IPS-18a (cell line): ENCODE measurements around the gene S100A14.
"Not testable (repeated sequence)": the region's sequence is repeated elsewhere in the genome, so short reads cannot be mapped to it uniquely, and the experiment has no call there.

Experiments
- H3K27ac ChIP-seq: one replicate; pipeline ENCODE4 v1.5.1; 2013; ENCODE audit warnings: low read length
- H3K27me3 ChIP-seq: one replicate; pipeline ENCODE4 v1.6.1; 2013; ENCODE audit warnings: mild to moderate bottlenecking, low read length; ENCODE audit not compliant: control insufficient read depth, insufficient read depth
- H3K36me3 ChIP-seq: one replicate; pipeline ENCODE4 v1.6.1; 2013; ENCODE audit warnings: low read depth, low read length; ENCODE audit not compliant: control insufficient read depth
- H3K4me1 ChIP-seq: one replicate; pipeline ENCODE4 v1.6.1; 2013; ENCODE audit warnings: low read depth, low read length; ENCODE audit not compliant: control insufficient read depth
- H3K4me3 ChIP-seq: one replicate; pipeline ENCODE4 v1.5.1; 2013; ENCODE audit warnings: low read length
- H3K9ac ChIP-seq: one replicate; pipeline ENCODE4 v1.6.1; 2013; ENCODE audit warnings: mild to moderate bottlenecking, low read length, moderate library complexity
- H3K9me3 ChIP-seq: one replicate; pipeline ENCODE4 v1.6.1; 2013; ENCODE audit warnings: low read depth, low read length; ENCODE audit not compliant: control insufficient read depth

S100A14 gene

DNA sequence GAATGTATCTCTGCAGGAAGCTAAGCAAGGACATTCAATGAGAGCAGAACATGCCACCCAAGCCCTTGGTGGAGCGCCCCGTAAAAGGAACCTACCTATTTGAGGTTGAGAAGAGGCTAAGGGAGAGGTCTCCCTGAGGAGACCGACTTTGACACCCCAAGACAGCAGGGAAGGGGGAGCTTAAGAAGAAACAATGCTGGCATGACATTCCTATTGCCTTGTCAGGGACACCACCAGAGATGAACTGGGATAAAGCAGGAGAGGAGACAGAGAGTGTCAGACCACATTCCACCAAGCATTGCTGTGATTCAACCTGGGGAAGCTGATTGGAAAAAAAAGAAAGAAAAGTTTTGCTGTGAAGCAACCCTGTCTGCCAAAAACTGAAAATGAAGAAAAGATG lies 37.2 kb downstream of the S100A14 start:
- Histone ChIP-seq H3K27ac (no peak overlapping the region), H3K4me3 (no peak overlapping the region), H3K36me3 (no peaks in the 10 kb centered on the region), H3K4me1 (no peaks in the 10 kb centered on the region), H3K27me3 (no peaks in the 10 kb centered on the region), H3K9me3 (no peaks in the 10 kb centered on the region), H3K9ac (no peak overlapping the region)

DNA sequence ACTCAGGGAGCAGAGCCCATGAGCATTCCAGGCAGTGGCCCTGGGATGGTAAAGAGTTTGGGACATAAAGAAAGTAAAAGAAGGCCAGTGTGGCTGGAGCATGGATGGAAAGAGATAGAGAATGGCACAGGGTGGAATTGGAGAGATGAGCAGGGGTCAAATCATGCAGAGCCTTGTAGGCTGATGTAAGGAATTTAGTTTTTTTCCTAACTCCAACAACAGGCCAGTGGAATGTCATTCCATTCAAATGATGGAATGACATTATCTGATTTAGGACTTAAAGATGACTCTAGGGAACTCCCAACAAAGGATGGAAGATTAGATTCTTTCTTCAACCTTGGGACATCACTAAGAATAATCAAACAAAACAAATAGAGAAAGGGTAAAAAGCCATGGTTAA lies 37.6 kb downstream of the S100A14 start:
- Histone ChIP-seq H3K9ac (no peak overlapping the region), H3K4me3 (no peak overlapping the region), H3K27me3 (no peaks in the 10 kb centered on the region), H3K9me3 (no peaks in the 10 kb centered on the region), H3K4me1 (no peaks in the 10 kb centered on the region), H3K27ac (no peak overlapping the region), H3K36me3 (no peaks in the 10 kb centered on the region)

DNA sequence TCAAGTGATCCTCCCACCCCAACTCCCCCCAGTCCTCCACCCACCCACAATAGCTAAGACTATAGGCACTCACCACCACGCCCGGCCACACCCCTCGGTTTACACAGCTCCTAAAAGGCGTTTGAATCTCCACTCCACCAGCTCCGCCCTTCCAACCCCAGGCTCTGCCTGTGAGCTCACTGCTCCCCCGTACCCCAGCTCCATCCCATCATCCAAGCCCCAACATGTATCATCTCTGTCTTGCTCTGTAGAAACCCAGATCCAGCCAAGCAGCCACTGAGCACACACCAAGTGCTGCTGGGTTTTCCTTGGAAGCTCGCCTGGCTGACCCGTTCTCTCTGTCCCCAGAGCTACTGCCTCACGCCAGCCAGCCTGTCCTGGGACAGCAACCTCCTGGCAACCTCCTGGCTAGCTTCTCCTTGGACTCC lies 38.5 kb downstream of the S100A14 start:
- Histone ChIP-seq H3K36me3 (no peaks in the 10 kb centered on the region), H3K27me3 (no peaks in the 10 kb centered on the region), H3K9me3 (no peaks in the 10 kb centered on the region), H3K9ac (no peak overlapping the region), H3K4me3 (no peak overlapping the region), H3K27ac (no peak overlapping the region), H3K4me1 (no peaks in the 10 kb centered on the region)

DNA sequence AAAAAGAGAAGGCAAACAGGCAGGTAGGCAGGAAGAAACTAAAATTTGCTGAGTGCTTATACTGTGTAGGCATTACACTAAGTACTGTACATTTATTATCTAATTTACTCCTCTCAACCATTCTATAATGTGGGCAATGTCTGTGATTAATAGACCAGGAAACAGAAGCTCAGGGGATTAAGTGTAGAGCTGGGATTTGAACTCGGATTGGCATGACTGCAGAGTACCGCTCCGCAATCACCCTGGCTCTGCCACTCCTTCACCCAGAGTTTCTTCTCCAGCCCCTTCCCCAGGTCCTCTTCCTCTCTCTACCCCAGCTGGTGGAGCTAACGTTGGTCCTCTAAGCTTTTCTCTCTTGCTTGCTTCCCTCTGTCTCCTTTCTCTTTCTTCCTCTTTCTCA lies 39.0 kb downstream of the S100A14 start:
- no peaks in the 10 kb centered on the region for H3K36me3 ChIP-seq
- H3K9me3 ChIP-seq = no peaks in the 10 kb centered on the region
- H3K9ac ChIP-seq = no peak overlapping the region
- H3K27me3 ChIP-seq = no peaks in the 10 kb centered on the region
- H3K4me3 ChIP-seq = no peak overlapping the region
- H3K27ac ChIP-seq = no peak overlapping the region
- no peaks in the 10 kb centered on the region for H3K4me1 ChIP-seq

DNA sequence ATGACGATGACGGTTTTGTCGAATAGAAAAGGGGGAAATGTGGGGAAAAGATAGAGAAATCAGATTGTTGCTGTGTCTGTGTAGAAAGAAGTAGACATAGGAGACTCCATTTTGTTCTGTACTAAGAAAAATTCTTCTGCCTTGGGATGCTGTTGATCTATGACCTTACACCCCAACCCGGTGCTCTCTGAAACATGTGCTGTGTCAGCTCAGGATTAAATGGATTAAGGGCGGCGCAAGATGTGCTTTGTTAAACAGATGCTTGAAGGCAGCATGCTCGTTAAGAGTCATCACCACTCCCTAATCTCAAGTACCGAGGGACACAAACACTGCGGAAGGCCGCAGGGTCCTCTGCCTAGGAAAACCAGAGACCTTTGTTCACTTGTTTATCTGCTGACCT lies 40.6 kb downstream of the S100A14 start:
- not testable (repeated sequence) for H3K4me1 ChIP-seq, H3K9ac ChIP-seq, H3K27ac ChIP-seq, H3K36me3 ChIP-seq, H3K9me3 ChIP-seq, H3K4me3 ChIP-seq, H3K27me3 ChIP-seq

DNA sequence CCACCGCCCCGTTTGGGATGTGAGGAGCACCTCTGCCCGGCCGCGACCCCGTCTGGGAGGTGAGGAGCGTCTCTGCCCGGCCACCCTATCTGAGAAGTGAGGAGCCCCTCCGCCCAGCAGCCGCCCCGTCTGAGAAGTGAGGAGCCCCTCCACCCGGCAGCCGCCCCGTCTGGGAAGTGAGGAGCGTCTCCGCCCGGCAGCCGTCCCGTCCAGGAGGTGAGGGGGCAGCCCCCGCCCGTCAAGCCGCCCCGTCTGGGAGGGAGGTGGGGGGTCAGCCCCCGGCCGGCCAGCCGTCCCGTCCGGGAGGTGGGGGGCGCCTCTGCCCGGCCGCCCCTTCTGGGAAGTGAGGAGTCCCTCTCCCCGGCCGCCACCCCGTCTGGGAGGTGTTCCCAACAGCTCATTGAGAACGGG lies 41.0 kb downstream of the S100A14 start:
- H3K9ac ChIP-seq, H3K27ac ChIP-seq, H3K36me3 ChIP-seq, H3K27me3 ChIP-seq, H3K4me3 ChIP-seq, H3K4me1 ChIP-seq, H3K9me3 ChIP-seq: not testable (repeated sequence)

DNA sequence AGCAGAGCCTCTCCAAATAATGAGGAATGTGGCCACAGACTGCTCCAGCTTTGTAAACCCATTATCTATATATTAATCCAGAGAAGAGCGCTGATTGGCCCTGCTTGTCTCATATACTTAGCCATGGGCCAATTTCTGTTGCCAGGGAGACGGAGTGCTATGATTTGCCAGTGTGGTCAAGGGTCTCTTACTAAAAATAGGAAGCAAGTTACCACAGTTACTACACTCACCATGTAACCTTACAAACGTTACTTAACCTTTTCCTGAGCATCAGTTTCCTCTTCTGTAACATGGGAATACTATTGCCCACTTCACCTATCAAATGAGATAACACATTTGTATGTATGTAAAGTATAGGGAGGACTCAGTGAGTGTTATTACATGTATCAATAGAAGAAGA lies 42.8 kb downstream of the S100A14 start:
- Histone ChIP-seq H3K9me3 (no peaks in the 10 kb centered on the region), H3K27ac (no peak overlapping the region), H3K27me3 (no peaks in the 10 kb centered on the region), H3K9ac (no peak overlapping the region), H3K36me3 (no peaks in the 10 kb centered on the region), H3K4me1 (peaks cover under 1% of the 10 kb centered on the region), H3K4me3 (no peak overlapping the region)

DNA sequence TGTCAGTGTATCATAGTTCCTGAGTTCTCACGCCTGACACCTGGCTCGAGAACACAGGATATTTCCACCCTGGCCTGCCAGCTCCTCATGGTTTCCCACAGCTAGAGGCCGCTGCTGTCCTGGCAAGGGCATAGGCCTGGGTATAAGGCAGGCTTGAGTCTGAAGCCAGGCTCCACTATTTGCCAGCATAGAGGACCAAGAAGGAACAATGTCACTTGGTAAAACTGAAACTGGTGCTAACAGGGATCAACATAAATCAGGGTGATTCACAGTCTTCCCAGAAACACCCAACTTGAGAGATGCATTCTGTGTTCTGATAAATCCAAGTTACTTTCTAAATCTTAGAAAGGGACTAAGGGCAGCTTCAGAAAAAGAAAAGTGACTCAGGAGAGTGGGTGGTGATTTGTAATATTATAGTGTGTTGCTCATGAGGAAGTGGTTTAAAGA lies 43.5 kb downstream of the S100A14 start:
- Histone ChIP-seq H3K27ac (no peak overlapping the region), H3K4me3 (no peak overlapping the region), H3K4me1 (peaks cover 9% of the 10 kb centered on the region), H3K27me3 (no peaks in the 10 kb centered on the region), H3K36me3 (no peaks in the 10 kb centered on the region), H3K9me3 (no peaks in the 10 kb centered on the region), H3K9ac (no peak overlapping the region)

DNA sequence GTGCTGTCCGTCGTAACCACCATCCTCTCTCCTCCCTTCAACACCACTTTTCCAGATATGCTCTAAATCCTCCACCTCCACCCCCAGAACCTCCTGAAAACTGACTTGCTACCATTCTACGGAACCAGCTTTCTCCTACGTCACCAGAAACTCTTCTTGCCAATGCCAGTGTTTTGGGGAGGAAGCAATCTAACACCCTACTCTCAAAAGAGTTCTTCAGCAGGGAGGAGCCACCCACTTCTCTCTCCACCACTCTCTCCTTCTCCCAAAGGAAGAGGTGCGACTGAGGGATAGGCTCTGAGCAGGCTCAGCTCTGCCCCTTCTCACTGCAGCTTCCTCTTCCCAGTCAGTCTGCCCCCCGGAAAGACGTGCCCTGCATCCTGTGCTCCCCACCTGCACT lies 44.4 kb downstream of the S100A14 start:
- H3K9ac ChIP-seq = no peak overlapping the region
- H3K9me3 ChIP-seq = no peaks in the 10 kb centered on the region
- no peaks in the 10 kb centered on the region for H3K36me3 ChIP-seq
- no peaks in the 10 kb centered on the region for H3K27me3 ChIP-seq
- peaks cover 15% of the 10 kb centered on the region for H3K4me1 ChIP-seq
- no peak overlapping the region for H3K27ac ChIP-seq
- no peak overlapping the region for H3K4me3 ChIP-seq

DNA sequence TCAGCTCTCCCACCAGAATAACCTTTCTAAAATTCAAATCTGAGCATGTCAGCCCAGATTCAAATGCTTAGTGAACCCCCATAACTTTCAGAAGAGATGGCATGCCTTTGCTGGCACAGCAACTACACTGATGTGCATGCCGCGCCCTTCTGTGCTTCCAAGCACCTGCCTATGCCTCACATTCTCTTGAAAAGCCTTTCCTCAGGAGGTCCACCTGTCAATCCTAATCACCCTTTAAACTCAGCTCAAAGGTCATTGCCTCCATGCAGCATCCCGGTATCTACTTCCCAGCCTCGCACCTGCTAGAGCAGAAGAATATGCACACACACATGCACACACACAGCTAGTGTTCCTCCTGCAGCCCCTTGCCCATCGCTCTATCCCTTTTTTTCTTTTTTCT lies 45.3 kb downstream of the S100A14 start:
- Histone ChIP-seq H3K27ac (no peak overlapping the region), H3K9me3 (no peaks in the 10 kb centered on the region), H3K4me1 (peaks cover 19% of the 10 kb centered on the region), H3K4me3 (no peak overlapping the region), H3K9ac (no peak overlapping the region), H3K27me3 (no peaks in the 10 kb centered on the region), H3K36me3 (no peaks in the 10 kb centered on the region)

DNA sequence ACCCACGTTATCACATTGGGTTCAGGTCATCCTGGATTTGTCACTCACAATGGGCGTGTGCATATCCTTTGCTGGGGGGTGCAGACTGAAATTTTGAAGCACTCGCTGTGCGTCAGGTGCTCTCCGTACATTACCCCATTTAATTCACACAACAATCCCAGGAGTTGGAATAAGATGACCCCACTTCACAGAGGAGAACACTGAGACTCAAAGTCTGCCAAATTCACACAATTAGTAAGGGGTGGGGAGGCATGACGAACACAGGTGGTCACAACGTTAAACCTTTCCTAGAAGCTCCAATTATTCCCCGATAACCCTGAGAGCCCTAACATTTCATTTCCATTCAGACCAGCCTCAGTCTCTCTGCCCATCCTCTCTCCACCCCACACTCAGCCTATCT lies 46.7 kb downstream of the S100A14 start:
- Histone ChIP-seq H3K9ac (no peak overlapping the region), H3K27ac (no peak overlapping the region), H3K9me3 (no peaks in the 10 kb centered on the region), H3K4me1 (peaks cover 25% of the 10 kb centered on the region), H3K36me3 (no peaks in the 10 kb centered on the region), H3K4me3 (no peak overlapping the region), H3K27me3 (no peaks in the 10 kb centered on the region)

DNA sequence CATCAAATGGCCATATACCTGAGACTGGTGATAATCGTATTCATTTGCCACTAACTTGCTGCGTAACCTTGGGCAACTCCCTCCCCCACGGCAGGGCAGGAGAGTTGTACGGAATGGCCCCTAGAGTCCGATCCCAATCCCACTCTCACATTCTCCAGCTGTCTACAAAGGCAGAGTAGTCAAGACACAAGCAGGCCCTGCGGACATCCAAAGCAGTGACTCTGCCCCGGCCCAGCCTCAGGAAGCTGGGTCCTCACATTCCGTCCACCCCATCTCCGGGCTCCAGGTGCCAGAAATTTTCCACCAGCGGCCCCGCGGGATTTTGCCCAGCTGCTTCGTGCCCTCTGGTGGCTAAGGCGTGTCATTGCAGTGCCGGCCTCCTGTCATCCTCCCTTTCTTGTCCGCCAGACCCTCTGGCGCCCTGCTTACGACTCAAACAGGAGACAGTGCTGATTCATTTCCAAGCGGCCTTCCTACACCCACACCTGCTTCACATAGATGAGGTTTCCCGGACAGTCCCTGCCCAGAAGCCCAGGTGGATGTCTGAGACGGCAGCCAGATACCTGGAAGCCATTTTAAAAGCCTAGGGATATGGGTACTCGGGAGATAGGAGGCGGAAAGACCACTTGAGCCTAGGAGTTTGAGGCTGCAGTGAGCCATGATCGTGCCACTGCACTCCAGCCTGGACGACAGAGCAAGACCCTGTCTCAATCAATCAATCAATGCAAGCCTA lies 47.6 kb downstream of the S100A14 start:
- H3K27ac ChIP-seq = no peak overlapping the region
- peaks cover 25% of the 10 kb centered on the region for H3K4me1 ChIP-seq
- no peaks in the 10 kb centered on the region for H3K27me3 ChIP-seq
- peak overlapping the region; percentile 19 for H3K9ac ChIP-seq
- peak overlapping the region; percentile 22 for H3K4me3 ChIP-seq
- H3K9me3 ChIP-seq = no peaks in the 10 kb centered on the region
- H3K36me3 ChIP-seq = no peaks in the 10 kb centered on the region
